ENCODE results near the gene RNF150.
A peak's percentile ranks its signal among the peaks of the same experiment; 100 is the strongest.
"Not testable (repeated sequence)": the region's sequence is repeated elsewhere in the genome, so short reads cannot be mapped to it uniquely, and the experiment has no call there.

Gene RNF150

GRCh38 chr4:140857111-140857510 is 276.2 kb downstream of the RNF150 start:
- DNase-seq, result no peak

GRCh38 chr4:140856621-140857062 is 276.6 kb downstream of the RNF150 start:
- DNase-seq, result no peak

GRCh38 chr4:140854168-140854567 is 279.1 kb downstream of the RNF150 start:
- no peak for DNase-seq

GRCh38 chr4:140851804-140852203 is 281.5 kb downstream of the RNF150 start:
- no peak for DNase-seq

- DNase-seq, result peak in 1 of 5 donors; percentile 19
These were observed 282.1 kb downstream of the RNF150 start for GRCh38 chr4:140851032-140851636.

DNA sequence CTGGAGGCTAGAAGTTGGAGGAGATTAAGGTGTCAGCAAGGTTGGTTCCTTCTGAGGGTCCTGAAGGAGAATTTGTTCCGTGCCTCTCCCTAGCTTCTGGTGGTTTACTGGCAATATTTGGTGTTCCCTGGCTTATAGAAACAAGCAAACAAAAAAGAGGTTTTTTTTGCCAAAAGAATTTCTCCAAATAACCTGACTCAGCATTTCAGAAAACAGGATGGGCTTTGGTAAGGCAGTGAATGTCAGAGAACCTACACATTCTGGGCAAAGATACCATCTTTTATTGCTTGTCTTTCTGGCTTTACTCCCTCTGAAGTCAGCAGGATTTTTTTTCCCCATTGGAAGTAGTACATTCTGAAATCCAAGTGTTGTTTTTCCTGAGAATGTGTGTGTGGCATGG is 283.7 kb downstream of the RNF150 start:
- no peak for DNase-seq

DNA sequence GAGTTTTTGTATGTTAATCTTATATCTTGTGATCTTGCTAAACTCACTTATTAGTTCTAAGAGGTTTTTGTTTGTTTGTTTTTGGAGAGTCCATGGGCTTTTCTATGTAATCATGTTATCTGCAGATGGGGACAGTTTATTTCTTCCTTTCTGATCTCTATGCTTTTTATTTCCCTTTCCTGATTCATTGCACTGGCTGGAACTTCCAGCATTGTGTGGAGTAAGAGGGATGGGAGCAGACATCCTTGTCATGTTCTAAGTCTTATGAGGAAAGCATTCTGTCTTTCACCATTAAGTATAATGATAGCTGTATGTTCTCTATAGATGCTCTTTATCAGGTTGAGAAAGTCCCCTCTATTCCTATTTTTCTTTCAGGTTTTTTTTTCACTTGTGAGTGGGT is 286.5 kb downstream of the RNF150 start:
- no peak for DNase-seq

DNA sequence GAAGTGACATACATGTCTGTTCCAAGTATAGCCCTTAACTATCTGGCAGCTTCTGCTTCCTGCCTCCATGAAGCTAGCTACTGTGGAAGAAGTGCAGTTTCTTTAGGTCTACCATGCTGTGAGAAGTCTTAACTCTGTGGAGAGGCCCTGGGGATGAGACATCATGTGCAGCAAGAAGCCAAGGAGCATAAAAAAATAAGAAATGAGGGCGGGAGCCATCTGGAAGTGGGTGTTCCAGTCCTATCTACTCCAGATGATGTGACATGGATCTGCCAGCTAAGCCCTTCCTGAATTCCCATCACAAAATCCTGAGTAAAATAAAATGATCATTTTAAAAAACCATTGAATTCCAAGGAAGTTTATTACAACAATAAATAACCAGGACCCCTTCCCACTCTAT is 289.2 kb downstream of the RNF150 start:
- no peak for DNase-seq

GRCh38 chr4:140841186-140841585 is 292.1 kb downstream of the RNF150 start:
- no peak for DNase-seq

GRCh38 chr4:140839888-140840790 is 293.1 kb downstream of the RNF150 start:
- DNase-seq, result no peak

DNA sequence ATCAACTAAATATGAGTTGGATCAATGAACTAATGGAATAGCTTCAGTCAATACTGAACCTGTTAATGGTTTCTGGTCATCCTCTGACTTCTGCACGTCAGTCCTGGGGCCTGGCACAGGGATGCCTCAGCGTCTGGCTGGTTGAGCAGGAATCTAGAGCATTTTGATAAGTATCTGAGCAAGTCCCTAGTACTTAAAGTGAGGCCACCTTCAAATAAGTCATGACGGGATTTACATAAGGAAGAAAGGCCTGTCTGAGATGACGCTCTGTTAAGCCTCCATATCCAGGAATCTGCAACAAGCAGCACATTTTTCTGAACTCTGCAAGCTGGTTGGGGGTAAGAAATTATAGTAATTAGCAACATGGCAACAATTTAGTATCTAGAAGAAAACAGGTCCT is 293.9 kb downstream of the RNF150 start:
- no peak for DNase-seq

DNA sequence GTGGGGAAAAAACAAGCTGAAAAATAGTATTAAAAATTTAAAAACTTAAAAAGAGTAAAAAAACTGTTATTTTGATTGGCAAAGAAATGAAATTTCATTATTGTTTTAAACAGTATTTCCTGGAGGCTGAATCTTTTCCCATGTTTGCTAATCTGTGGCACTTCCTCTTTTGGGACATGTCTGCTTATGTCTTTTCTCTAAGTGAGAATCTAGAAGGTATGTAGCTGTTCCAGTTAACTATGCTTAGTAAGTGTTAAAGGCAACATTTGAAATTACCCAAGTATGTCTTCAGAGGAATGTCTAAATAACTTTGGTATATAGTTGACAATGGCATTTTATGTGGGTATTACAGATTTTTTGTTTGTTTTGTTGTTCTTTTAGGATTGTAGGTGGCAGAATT is 295.5 kb downstream of the RNF150 start:
- no peak for DNase-seq

GRCh38 chr4:140834839-140835495 is 298.3 kb downstream of the RNF150 start:
- DNase-seq, result no peak

- DNase-seq, result no peak
These were observed 300.0 kb downstream of the RNF150 start for GRCh38 chr4:140833280-140833679.

- DNase-seq, result no peak
These were observed 303.4 kb downstream of the RNF150 start for GRCh38 chr4:140829825-140830224.

DNA sequence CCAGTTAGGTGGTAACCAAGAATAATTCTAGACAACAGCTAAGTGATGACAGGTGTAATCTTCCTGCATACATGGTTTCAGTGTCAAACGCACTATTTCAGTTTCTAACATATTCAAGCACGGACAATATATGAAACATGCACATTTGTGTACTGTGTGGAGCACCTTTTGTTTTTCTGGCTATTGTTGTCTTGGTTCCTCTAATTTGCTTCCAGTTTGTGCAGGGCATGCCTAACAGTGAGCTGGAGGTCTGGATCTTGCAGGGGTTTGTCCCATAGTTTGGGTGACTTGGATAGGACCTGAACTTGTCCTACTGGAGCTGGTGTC is 306.6 kb downstream of the RNF150 start:
- DNase-seq, result no peak

GRCh38 chr4:140820520-140820919 is 312.7 kb downstream of the RNF150 start:
- DNase-seq, result not testable (repeated sequence)

GRCh38 chr4:140819610-140820009 is 313.7 kb downstream of the RNF150 start:
- no peak for DNase-seq

GRCh38 chr4:140818433-140818832 is 314.8 kb downstream of the RNF150 start:
- no peak for DNase-seq

GRCh38 chr4:140816806-140817510 is 316.3 kb downstream of the RNF150 start:
- DNase-seq, result no peak

- no peak for DNase-seq
These were observed 319.5 kb downstream of the RNF150 start for GRCh38 chr4:140813804-140814203.

DNA sequence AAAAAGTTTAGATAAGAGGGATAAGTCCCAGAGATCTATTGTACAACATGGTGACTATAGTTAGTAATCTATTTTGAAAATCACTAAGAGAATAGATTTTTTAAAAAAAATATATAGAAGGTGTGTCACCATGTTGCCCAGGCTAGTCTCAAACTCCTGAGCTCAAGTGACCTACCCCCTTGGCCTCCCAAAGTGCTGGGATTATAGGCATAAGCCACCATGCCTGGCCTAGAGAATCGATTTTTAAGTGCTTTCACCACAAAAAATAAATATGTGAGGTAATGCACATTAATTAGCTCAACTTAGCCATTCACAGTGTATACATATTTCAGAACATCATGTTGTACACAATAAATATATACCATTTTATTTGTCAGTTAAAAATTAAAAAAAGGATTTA is 320.4 kb downstream of the RNF150 start:
- no peak for DNase-seq

- DNase-seq, result no peak
These were observed 321.8 kb downstream of the RNF150 start for GRCh38 chr4:140811429-140811828.

Measured in T-helper 1 cell (primary cell).